ENCODE measurements around the gene ZFP91. TPM values are rescaled to one million over a fixed set of nuclear protein-coding genes. Genes with fewer than 3 reads are reported as not detected.

Gene ZFP91
- total and polyA plus RNA-seq, 2 experiments from 2014 or later, result 10.2 to 30.0 TPM

DNA sequence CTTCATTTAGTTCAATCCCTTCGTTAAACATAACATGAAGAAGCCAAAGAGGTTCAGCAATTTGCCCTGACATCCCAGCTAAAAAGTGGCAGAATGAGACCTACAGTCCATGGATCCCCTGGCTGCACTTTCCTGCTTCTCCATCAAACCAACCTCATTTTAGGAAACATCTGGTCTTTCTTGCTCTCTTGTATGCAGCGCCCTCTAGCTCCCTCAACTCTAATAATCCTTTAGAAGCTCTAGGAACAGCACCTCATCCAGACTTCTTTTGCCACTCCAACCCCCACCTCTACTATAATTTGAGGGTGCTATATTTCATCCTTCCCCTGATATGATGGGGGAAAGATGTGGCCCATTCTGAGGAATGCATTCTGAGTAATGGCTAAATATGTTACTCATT, 51.0 kb downstream of the ZFP91 start:
- Histone ChIP-seq H2AFZ (no peak overlapping the region), H3F3A (replicated peaks; ENCODE audit: low read depth) (no peaks in the 10 kb centered on the region), H3K27ac (ENCODE audit: low read depth) (no peak overlapping the region), H3K4me1 (ENCODE audit: insufficient read depth) (peaks cover 7% of the 10 kb centered on the region), H3K27me3 (ENCODE audit: insufficient read depth) (no peaks in the 10 kb centered on the region), H3K4me3 (no peak overlapping the region), H3K4me2 (no peak overlapping the region), H3K36me3 (ENCODE audit: insufficient read depth) (no peaks in the 10 kb centered on the region), H4K20me1 (replicated peaks; ENCODE audit: insufficient read depth) (0 out of 2 replicates have a peak, but pooled peaks cover 3% of the 10 kb centered on the region), H3K9me2 (ENCODE audit: insufficient read depth) (no peaks in the 10 kb centered on the region), H3K79me2 (replicated peaks; ENCODE audit: insufficient read depth) (no peaks in the 10 kb centered on the region)
- Mint-ChIP-seq H3K4me3 (no peak overlapping the region), H3K27ac (no peak overlapping the region), H3K27me3 (ENCODE audit: insufficient read depth, low read depth, poor library complexity) (no peaks in the 10 kb centered on the region), H3K9me3 (no peaks in the 10 kb centered on the region), H3K36me3 (ENCODE audit: low read depth) (no peaks in the 10 kb centered on the region; the same call in 2 of the 3 replicates), H3K4me1 (no peaks in the 10 kb centered on the region)
- ATAC-seq (peak; percentile 82), DNase-seq (ENCODE audit: low spot score) (peak; percentile 86)
- TF ChIP-seq, protein P1, sequence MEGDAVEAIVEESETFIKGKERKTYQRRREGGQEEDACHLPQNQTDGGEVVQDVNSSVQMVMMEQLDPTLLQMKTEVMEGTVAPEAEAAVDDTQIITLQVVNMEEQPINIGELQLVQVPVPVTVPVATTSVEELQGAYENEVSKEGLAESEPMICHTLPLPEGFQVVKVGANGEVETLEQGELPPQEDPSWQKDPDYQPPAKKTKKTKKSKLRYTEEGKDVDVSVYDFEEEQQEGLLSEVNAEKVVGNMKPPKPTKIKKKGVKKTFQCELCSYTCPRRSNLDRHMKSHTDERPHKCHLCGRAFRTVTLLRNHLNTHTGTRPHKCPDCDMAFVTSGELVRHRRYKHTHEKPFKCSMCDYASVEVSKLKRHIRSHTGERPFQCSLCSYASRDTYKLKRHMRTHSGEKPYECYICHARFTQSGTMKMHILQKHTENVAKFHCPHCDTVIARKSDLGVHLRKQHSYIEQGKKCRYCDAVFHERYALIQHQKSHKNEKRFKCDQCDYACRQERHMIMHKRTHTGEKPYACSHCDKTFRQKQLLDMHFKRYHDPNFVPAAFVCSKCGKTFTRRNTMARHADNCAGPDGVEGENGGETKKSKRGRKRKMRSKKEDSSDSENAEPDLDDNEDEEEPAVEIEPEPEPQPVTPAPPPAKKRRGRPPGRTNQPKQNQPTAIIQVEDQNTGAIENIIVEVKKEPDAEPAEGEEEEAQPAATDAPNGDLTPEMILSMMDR (conservative IDR thresholded peaks at IDR 0.05; ENCODE audit: low read depth in 2 of 2), result peak; percentile 73 to 79
- TF ChIP-seq ZNF114 (CRISPR knock-in tag; IDR thresholded peaks at IDR 0.05) (no peak), ETS1 (IDR thresholded peaks at IDR 0.05) (no peak)

- no peak overlapping the region for H3K4me3 ChIP-seq
- no peaks in the 10 kb centered on the region for H3K27me3 ChIP-seq (ENCODE audit: insufficient read depth)
- H3F3A ChIP-seq (replicated peaks; ENCODE audit: low read depth), result no peaks in the 10 kb centered on the region
- Mint-ChIP-seq H3K27ac (no peak overlapping the region), H3K27me3 (ENCODE audit: insufficient read depth, low read depth, poor library complexity) (no peaks in the 10 kb centered on the region), H3K4me1 (no peaks in the 10 kb centered on the region), H3K9me3 (no peaks in the 10 kb centered on the region), H3K4me3 (no peak overlapping the region), H3K36me3 (ENCODE audit: low read depth) (no peaks in the 10 kb centered on the region; the same call in 2 of the 3 replicates)
- no peak overlapping the region for H3K27ac ChIP-seq (ENCODE audit: low read depth)
- no peak for DNase-seq (ENCODE audit: low spot score)
- no peaks in the 10 kb centered on the region for H3K9me2 ChIP-seq (ENCODE audit: insufficient read depth)
- H3K36me3 ChIP-seq (ENCODE audit: insufficient read depth), result no peaks in the 10 kb centered on the region
- H3K79me2 ChIP-seq (replicated peaks; ENCODE audit: insufficient read depth), result no peaks in the 10 kb centered on the region
- H3K4me1 ChIP-seq (ENCODE audit: insufficient read depth), result peaks cover 7% of the 10 kb centered on the region
- no peaks in the 10 kb centered on the region for H4K20me1 ChIP-seq (replicated peaks; ENCODE audit: insufficient read depth)
- H2AFZ ChIP-seq, result no peak overlapping the region
- H3K4me2 ChIP-seq, result no peak overlapping the region
- no peak for ATAC-seq
- no peak for TF ChIP-seq EZH2 (IDR thresholded peaks at IDR 0.05; ENCODE audit: low read depth, unreplicated experiment)
- TF ChIP-seq EZH2phosphoT487 (IDR thresholded peaks at IDR 0.05; ENCODE audit: unreplicated experiment), result no peak
- TF ChIP-seq ZNF331 (CRISPR knock-in tag; IDR thresholded peaks at IDR 0.05; ENCODE audit: low read depth), result no peak
- no peak for TF ChIP-seq POLR2AphosphoS5 (IDR thresholded peaks at IDR 0.05; ENCODE audit: low read depth)
- TF ChIP-seq, protein P2, sequence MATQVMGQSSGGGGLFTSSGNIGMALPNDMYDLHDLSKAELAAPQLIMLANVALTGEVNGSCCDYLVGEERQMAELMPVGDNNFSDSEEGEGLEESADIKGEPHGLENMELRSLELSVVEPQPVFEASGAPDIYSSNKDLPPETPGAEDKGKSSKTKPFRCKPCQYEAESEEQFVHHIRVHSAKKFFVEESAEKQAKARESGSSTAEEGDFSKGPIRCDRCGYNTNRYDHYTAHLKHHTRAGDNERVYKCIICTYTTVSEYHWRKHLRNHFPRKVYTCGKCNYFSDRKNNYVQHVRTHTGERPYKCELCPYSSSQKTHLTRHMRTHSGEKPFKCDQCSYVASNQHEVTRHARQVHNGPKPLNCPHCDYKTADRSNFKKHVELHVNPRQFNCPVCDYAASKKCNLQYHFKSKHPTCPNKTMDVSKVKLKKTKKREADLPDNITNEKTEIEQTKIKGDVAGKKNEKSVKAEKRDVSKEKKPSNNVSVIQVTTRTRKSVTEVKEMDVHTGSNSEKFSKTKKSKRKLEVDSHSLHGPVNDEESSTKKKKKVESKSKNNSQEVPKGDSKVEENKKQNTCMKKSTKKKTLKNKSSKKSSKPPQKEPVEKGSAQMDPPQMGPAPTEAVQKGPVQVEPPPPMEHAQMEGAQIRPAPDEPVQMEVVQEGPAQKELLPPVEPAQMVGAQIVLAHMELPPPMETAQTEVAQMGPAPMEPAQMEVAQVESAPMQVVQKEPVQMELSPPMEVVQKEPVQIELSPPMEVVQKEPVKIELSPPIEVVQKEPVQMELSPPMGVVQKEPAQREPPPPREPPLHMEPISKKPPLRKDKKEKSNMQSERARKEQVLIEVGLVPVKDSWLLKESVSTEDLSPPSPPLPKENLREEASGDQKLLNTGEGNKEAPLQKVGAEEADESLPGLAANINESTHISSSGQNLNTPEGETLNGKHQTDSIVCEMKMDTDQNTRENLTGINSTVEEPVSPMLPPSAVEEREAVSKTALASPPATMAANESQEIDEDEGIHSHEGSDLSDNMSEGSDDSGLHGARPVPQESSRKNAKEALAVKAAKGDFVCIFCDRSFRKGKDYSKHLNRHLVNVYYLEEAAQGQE (IDR thresholded peaks at IDR 0.05; ENCODE audit: unreplicated experiment), result no peak
- TF ChIP-seq STAT1 (IDR thresholded peaks at IDR 0.05; ENCODE audit: unreplicated experiment), result no peak
- no peak for TF ChIP-seq ZNF114 (CRISPR knock-in tag; IDR thresholded peaks at IDR 0.05)
- TF ChIP-seq, protein P1 (conservative IDR thresholded peaks at IDR 0.05; ENCODE audit: low read depth in 2 of 2), result no peak
These were observed 52.5 kb downstream of the ZFP91 start for GRCh38 chr11:58631378-58631777.
